Keratinocyte (primary cell): Measurements from ENCODE around the gene MICAL3. TPM values are rescaled to one million over a fixed set of nuclear protein-coding genes. Genes with fewer than 3 reads are reported as not detected.

Experiments
- DNase-seq: peaks from one replicate; pipeline ENCODE4 v3.0.0-alpha.2; 2011; ENCODE audit warnings: low read depth, missing footprints, low spot score
- FAIRE-seq: peaks from 2 replicates; lab custom pipeline; 2011; peaks lifted over from hg19 to GRCh38; lab: Jason Lieb, UNC
- H2AFZ ChIP-seq: 2 replicates; pipeline ENCODE4 v1.6.0; 2012; ENCODE audit warnings: low read length, control low read depth, inconsistent platforms; ENCODE audit not compliant: control insufficient read depth
- H3K27ac ChIP-seq: 2 replicates; pipeline ENCODE4 v1.5.1; 2011; ENCODE audit warnings: low read length; ENCODE audit not compliant: control insufficient read depth, insufficient read depth
- H3K27me3 ChIP-seq: 3 replicates; pipeline ENCODE4 v1.6.0; 2011; ENCODE audit warnings: low read length; ENCODE audit not compliant: control insufficient read depth, insufficient read depth; ENCODE audit errors: extremely low read depth
- H3K36me3 ChIP-seq, 2 experiments: 2 replicates in 1 of 2; 3 replicates in 1 of 2; pipeline ENCODE4 v1.5.1; 2011; ENCODE audit warnings: low read length in 2 of 2, mild to moderate bottlenecking in 1 of 2; ENCODE audit not compliant: control insufficient read depth in 2 of 2, insufficient read depth in 2 of 2; ENCODE audit errors: extremely low read depth in 1 of 2
- H3K4me1 ChIP-seq: 3 replicates; pipeline ENCODE4 v1.5.1; 2011; ENCODE audit warnings: low read length; ENCODE audit not compliant: control insufficient read depth, insufficient read depth; ENCODE audit errors: extremely low read depth
- H3K4me2 ChIP-seq: 3 replicates; pipeline ENCODE4 v1.6.0; 2011; ENCODE audit warnings: low read depth, low read length; ENCODE audit not compliant: control insufficient read depth, insufficient read depth; ENCODE audit errors: extremely low read depth
- H3K4me3 ChIP-seq, 3 experiments: fragments of 200-600 bp in 1 of 3; sonication (generic) in 1 of 3; 2 replicates in 2 of 3; 3 replicates in 1 of 3; pipeline ENCODE4 v1.5.1; 2011 to 2016; ENCODE audit warnings: low read length in 3 of 3, mild to moderate bottlenecking in 3 of 3, control low read depth in 2 of 3, inconsistent platforms in 1 of 3, low read depth in 1 of 3, mixed read lengths in 1 of 3, mixed run types in 1 of 3, moderate library complexity in 1 of 3; ENCODE audit not compliant: control insufficient read depth in 2 of 3, insufficient read depth in 2 of 3; ENCODE audit errors: extremely low read depth in 1 of 3
- H3K79me2 ChIP-seq: 2 replicates; pipeline ENCODE4 v1.6.0; 2012; ENCODE audit warnings: low read length; ENCODE audit not compliant: control insufficient read depth, insufficient read depth
- H3K9ac ChIP-seq: 3 replicates; pipeline ENCODE4 v1.6.0; 2011; ENCODE audit warnings: low read length; ENCODE audit not compliant: control insufficient read depth, insufficient read depth; ENCODE audit errors: extremely low read depth
- H3K9me1 ChIP-seq: 3 replicates; pipeline ENCODE4 v1.6.0; 2011; ENCODE audit warnings: low read length; ENCODE audit not compliant: control insufficient read depth, insufficient read depth; ENCODE audit errors: extremely low read depth
- H3K9me3 ChIP-seq: 2 replicates; pipeline ENCODE4 v1.5.1; 2012; ENCODE audit warnings: low read depth, low read length; ENCODE audit not compliant: control insufficient read depth
- H4K20me1 ChIP-seq: 3 replicates; pipeline ENCODE4 v1.6.0; 2011; ENCODE audit warnings: low read length; ENCODE audit not compliant: control insufficient read depth, insufficient read depth; ENCODE audit errors: extremely low read depth
- EZH2 ChIP-seq: IDR thresholded peaks from one replicate; pipeline ENCODE4 v1.6.1; 2012; ENCODE audit warnings: inconsistent platforms, mild to moderate bottlenecking, low read length, moderate library complexity
- dilution Hi-C: fragments of 300-500 bp; cut with MboI; formaldehyde crosslinking; loops from one replicate; pipeline ENCODE4 v1.7.0; 2020; ENCODE audit warnings: low sequenced_read_pairs; ENCODE audit not compliant: extremely low pct_ligation_motif_present
- polyA plus RNA-seq, 5 experiments: library from polyadenylated mRNA; depleted of rRNA in 3 of 5; stranded (reverse) in 3 of 5; stranded (forward) in 1 of 5; unstranded in 1 of 5; fragments of >200 nt; gene quantifications; 1 replicate in 1 of 5; 2 replicates in 3 of 5; 3 replicates in 1 of 5; pipeline versions ENCODE4 v1.2.1 to v1.2.3, GENCODE V29; 2011 to 2012; ENCODE audit warnings: missing spikeins in 2 of 5, low read depth in 1 of 5, low replicate concordance in 1 of 5
- TF ChIP-seq, protein P1 (sequence below), 3 experiments: IDR thresholded peaks in 1 of 3; conservative IDR thresholded peaks in 1 of 3; optimal IDR thresholded peaks in 1 of 3; 2 replicates in 2 of 3; 3 replicates in 1 of 3; pipeline versions ENCODE3 to v1.5.1; 2011; ENCODE audit warnings: low read length in 3 of 3, mild to moderate bottlenecking in 3 of 3, moderate library complexity in 2 of 3, control low read depth in 1 of 3, inconsistent platforms in 1 of 3; ENCODE audit not compliant: insufficient read depth in 2 of 3; ENCODE audit errors: extremely low read depth in 1 of 3

Gene MICAL3
- polyA plus RNA-seq, 1 donor (not counting 4 experiments of a cell fraction or from before 2014, with no cell fraction given): 27.9 TPM

DNA sequence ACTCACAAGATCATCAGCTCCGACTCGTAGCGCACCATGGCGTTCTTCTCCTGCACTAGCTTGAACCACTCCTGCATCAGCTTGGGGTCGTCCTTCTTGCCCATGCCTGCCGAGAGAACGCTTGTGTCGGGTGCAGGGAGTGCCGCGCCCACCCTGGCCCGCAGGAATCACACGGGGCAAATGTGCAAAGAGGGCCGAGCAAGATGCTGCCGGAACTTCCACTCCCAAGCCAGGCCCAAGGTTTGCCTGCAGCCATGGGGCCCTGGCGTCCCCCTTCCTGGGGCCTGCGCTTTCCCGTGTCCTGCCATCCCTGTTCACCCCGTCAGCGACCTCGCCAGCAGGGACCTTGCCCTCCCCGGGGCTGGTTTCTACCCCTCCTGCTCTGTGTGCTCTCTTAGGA is 233.2 kb downstream of the MICAL3 start:
- Histone ChIP-seq H3K9ac (no peak overlapping the region), H3K4me2 (no peak overlapping the region), H3K79me2 (no peaks in the 10 kb centered on the region), H3K27me3 (no peaks in the 10 kb centered on the region), H3K36me3 (peaks cover 17 to 32% of the 10 kb centered on the region in 2 experiments), H2AFZ (no peak overlapping the region), H3K9me3 (no peaks in the 10 kb centered on the region), H3K4me3 (no peak overlapping the region), H3K27ac (no peak overlapping the region), H4K20me1 (no peaks in the 10 kb centered on the region), H3K9me1 (no peaks in the 10 kb centered on the region), H3K4me1 (peaks cover 9% of the 10 kb centered on the region)
- DNase-seq (no peak), FAIRE-seq (no peak)
- dilution Hi-C loops: no loop called here
- no peak for TF ChIP-seq EZH2
- TF ChIP-seq, protein P1, sequence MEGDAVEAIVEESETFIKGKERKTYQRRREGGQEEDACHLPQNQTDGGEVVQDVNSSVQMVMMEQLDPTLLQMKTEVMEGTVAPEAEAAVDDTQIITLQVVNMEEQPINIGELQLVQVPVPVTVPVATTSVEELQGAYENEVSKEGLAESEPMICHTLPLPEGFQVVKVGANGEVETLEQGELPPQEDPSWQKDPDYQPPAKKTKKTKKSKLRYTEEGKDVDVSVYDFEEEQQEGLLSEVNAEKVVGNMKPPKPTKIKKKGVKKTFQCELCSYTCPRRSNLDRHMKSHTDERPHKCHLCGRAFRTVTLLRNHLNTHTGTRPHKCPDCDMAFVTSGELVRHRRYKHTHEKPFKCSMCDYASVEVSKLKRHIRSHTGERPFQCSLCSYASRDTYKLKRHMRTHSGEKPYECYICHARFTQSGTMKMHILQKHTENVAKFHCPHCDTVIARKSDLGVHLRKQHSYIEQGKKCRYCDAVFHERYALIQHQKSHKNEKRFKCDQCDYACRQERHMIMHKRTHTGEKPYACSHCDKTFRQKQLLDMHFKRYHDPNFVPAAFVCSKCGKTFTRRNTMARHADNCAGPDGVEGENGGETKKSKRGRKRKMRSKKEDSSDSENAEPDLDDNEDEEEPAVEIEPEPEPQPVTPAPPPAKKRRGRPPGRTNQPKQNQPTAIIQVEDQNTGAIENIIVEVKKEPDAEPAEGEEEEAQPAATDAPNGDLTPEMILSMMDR (optimal IDR thresholded peaks at IDR 0.05 in 1 of 3, IDR thresholded peaks at IDR 0.05 in 1 of 3, conservative IDR thresholded peaks at IDR 0.05 in 1 of 3; ENCODE audit: extremely low read depth in 1 of 3, insufficient read depth in 2 of 3, low read length in 3 of 3): no peak

- no peak overlapping the region for H3K9ac ChIP-seq
These were observed 234.8 kb downstream of the MICAL3 start for GRCh38 chr22:17789379-17790200.

More at GRCh38 chr22:17789379-17790200, 234.8 kb downstream of the MICAL3 start:
- Histone ChIP-seq H2AFZ (no peak overlapping the region), H3K27ac (no peak overlapping the region), H3K36me3 (peaks cover 17 to 25% of the 10 kb centered on the region in 2 experiments), H3K9me3 (no peaks in the 10 kb centered on the region), H3K79me2 (no peaks in the 10 kb centered on the region), H3K4me1 (peaks cover 9% of the 10 kb centered on the region), H3K27me3 (no peaks in the 10 kb centered on the region), H3K9me1 (no peaks in the 10 kb centered on the region), H3K4me2 (no peak overlapping the region), H4K20me1 (no peaks in the 10 kb centered on the region), H3K4me3 (no peak overlapping the region)
- DNase-seq: no peak
- TF ChIP-seq EZH2: no peak
- TF ChIP-seq, protein P1 (optimal IDR thresholded peaks at IDR 0.05 in 1 of 3, IDR thresholded peaks at IDR 0.05 in 1 of 3, conservative IDR thresholded peaks at IDR 0.05 in 1 of 3; ENCODE audit: extremely low read depth in 1 of 3, insufficient read depth in 2 of 3, low read length in 3 of 3): no peak
- no peak for FAIRE-seq
- dilution Hi-C loops: no loop called here
